ENCODE measurements around the gene PRDM10. TPM values are rescaled to one million over a fixed set of nuclear protein-coding genes. Genes with fewer than 3 reads are reported as not detected.
A peak's percentile ranks its signal among the peaks of the same experiment; 100 is the strongest.
"Not testable (repeated sequence)": the region's sequence is repeated elsewhere in the genome, so short reads cannot be mapped to it uniquely, and the experiment has no call there.

The PRDM10 gene
- total and polyA plus RNA-seq, 7 experiments from 2014 or later, result 2.5 to 16.3 (median 13.4) TPM

- Mint-ChIP-seq H3K36me3 (peaks cover 40 to 86% (median 54%) of the 10 kb centered on the region in 5 donors), H3K27me3 (no peaks in the 10 kb centered on the region), H3K4me3 (no peak overlapping the region), H3K27ac (peak overlapping the region in 4 of 9 donors; percentile 1 to 74 (median 20)), H3K4me1 (peaks cover 0 to 15% (median 4%) of the 10 kb centered on the region in 7 donors), H3K9me3 (no peaks in the 10 kb centered on the region)
- DNase-seq, result no peak
- no peaks in the 10 kb centered on the region for H3K9me3 ChIP-seq (ENCODE audit: control insufficient read depth in 2 of 3, low read length in 3 of 3)
- no peak overlapping the region for H3K27ac ChIP-seq (ENCODE audit: low read depth, low read length)
- POLR2A ChIA-PET, result interaction anchor here (1.0 to 2.3 kb wide), 2 partner anchors 26 to 66 kb away, joined by 3 to 9 read pairs; no protein-coding TSS in a partner anchor
- no peak for ATAC-seq
- no peaks in the 10 kb centered on the region for H3K27me3 ChIP-seq (ENCODE audit: control insufficient read depth in 2 of 2, insufficient read depth in 2 of 2, low read length in 2 of 2)
- H3K4me1 ChIP-seq (ENCODE audit: control insufficient read depth in 2 of 2, insufficient read depth in 2 of 2, low read length in 2 of 2), result no peaks in the 10 kb centered on the region
- no peak overlapping the region for H3K4me3 ChIP-seq (ENCODE audit: low read length)
- intact Hi-C loops (cut with micrococcal nuclease), result loop anchor here in 1 of 2 donors (2.0 kb wide), 1 partner anchor 14 kb away; the partner anchor contains the start of gene NFRKB
- peaks cover 26 to 98% (median 30%) of the 10 kb centered on the region in 3 experiments for H3K36me3 ChIP-seq (ENCODE audit: control insufficient read depth in 2 of 3, insufficient read depth in 3 of 3, low read length in 3 of 3)
- CTCF ChIA-PET, result interaction anchor here (0.6 kb wide), 1 partner anchor 535 kb away, joined by 3 read pairs; no protein-coding TSS in a partner anchor
Observed at GRCh38 chr11:129880311-129880710, 122.3 kb downstream of the PRDM10 start.

- Histone ChIP-seq H3K27me3 (ENCODE audit: control insufficient read depth in 2 of 2, insufficient read depth in 2 of 2, low read length in 2 of 2) (no peaks in the 10 kb centered on the region), H3K9me3 (ENCODE audit: control insufficient read depth in 2 of 3, low read length in 3 of 3) (no peaks in the 10 kb centered on the region), H3K4me3 (ENCODE audit: low read length) (no peak overlapping the region), H3K27ac (ENCODE audit: low read depth, low read length) (no peak overlapping the region), H3K4me1 (ENCODE audit: control insufficient read depth in 2 of 2, insufficient read depth in 2 of 2, low read length in 2 of 2) (peaks cover 0 to 3% of the 10 kb centered on the region in 2 donors), H3K36me3 (ENCODE audit: control insufficient read depth in 2 of 3, insufficient read depth in 3 of 3, low read length in 3 of 3) (peaks cover 19 to 90% (median 38%) of the 10 kb centered on the region in 3 experiments)
- DNase-seq (no peak), ATAC-seq (no peak)
- no peaks in the 10 kb centered on the region for H3K27me3 Mint-ChIP-seq
- peak overlapping the region in 6 of 9 donors; percentile 58 to 78 (median 72) for H3K27ac Mint-ChIP-seq
- no peaks in the 10 kb centered on the region for H3K9me3 Mint-ChIP-seq
- H3K36me3 Mint-ChIP-seq, result peaks cover 28 to 70% (median 49%) of the 10 kb centered on the region in 5 donors
- ChIA-PET CTCF (interaction anchor here (0.8 to 1.7 kb wide), 2 partner anchors 9 to 18 kb away, joined by 3 to 6 read pairs; no protein-coding TSS in a partner anchor), POLR2A (interaction anchor here (0.7 to 1.1 kb wide), 3 partner anchors 10 to 65 kb away, joined by 3 to 4 read pairs (median 3); no protein-coding TSS in a partner anchor)
- H3K4me1 Mint-ChIP-seq, result peaks cover 6 to 16% (median 12%) of the 10 kb centered on the region in 7 donors
- intact Hi-C loops (cut with micrococcal nuclease), result no loop called here
- no peak overlapping the region for H3K4me3 Mint-ChIP-seq
Observed at GRCh38 chr11:129871914-129872313, 130.7 kb downstream of the PRDM10 start.

DNA sequence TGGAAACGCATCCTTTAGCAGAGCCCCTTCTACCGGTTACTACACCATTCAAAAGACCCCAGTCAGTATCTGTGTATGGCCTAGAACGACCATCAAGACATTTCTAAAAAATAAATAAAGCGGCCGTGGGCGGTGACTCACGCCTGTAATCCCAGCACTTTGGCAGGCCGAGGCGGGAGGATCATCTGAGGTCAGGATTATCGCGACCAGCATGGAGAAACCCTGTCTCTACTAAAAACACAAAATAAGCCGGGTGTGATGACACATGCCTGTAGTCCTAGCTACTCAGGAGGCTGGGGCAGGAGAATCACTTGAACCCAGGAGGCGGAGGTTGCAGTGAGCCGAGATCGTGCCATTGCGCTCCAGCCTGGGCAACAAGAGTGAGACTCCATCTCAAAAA is 134.0 kb downstream of the PRDM10 start:
- CTCF ChIA-PET; ATAC-seq; H3K4me3 Mint-ChIP-seq; H3K4me3 ChIP-seq (ENCODE audit: low read length); DNase-seq; H3K4me1 ChIP-seq (ENCODE audit: control insufficient read depth in 2 of 2, insufficient read depth in 2 of 2, low read length in 2 of 2); H3K27ac ChIP-seq (ENCODE audit: low read depth, low read length); H3K9me3 Mint-ChIP-seq; H3K27me3 ChIP-seq (ENCODE audit: control insufficient read depth in 2 of 2, insufficient read depth in 2 of 2, low read length in 2 of 2); H3K9me3 ChIP-seq (ENCODE audit: control insufficient read depth in 2 of 3, low read length in 3 of 3); H3K27me3 Mint-ChIP-seq: not testable (repeated sequence)
- peak overlapping the region in 4 of 9 donors; percentile 51 to 81 (median 66) for H3K27ac Mint-ChIP-seq
- POLR2A ChIA-PET, result interaction anchor here (1.3 to 2.3 kb wide), 2 partner anchors 9 to 52 kb away, joined by 3 to 12 read pairs; no protein-coding TSS in a partner anchor
- intact Hi-C loops (cut with micrococcal nuclease), result loop anchor here (5.0 kb wide), 2 partner anchors 81 to 101 kb away; no protein-coding TSS in a partner anchor
- H3K4me1 Mint-ChIP-seq, result peaks cover 15 to 32% (median 26%) of the 10 kb centered on the region in 7 donors
- peaks cover 16 to 86% (median 35%) of the 10 kb centered on the region in 3 experiments for H3K36me3 ChIP-seq (ENCODE audit: control insufficient read depth in 2 of 3, insufficient read depth in 3 of 3, low read length in 3 of 3)
- peaks cover 38 to 81% (median 64%) of the 10 kb centered on the region in 5 donors for H3K36me3 Mint-ChIP-seq

- H3K4me1 Mint-ChIP-seq, result peaks cover 19 to 48% (median 33%) of the 10 kb centered on the region in 7 donors
- no peak for DNase-seq
- Histone ChIP-seq H3K36me3 (ENCODE audit: control insufficient read depth in 2 of 3, insufficient read depth in 3 of 3, low read length in 3 of 3) (peaks cover 0 to 76% (median 27%) of the 10 kb centered on the region in 3 experiments), H3K4me3 (ENCODE audit: low read length) (no peak overlapping the region), H3K27ac (ENCODE audit: low read depth, low read length) (no peak overlapping the region), H3K9me3 (ENCODE audit: control insufficient read depth in 2 of 3, low read length in 3 of 3) (no peaks in the 10 kb centered on the region), H3K27me3 (ENCODE audit: control insufficient read depth in 2 of 2, insufficient read depth in 2 of 2, low read length in 2 of 2) (no peaks in the 10 kb centered on the region), H3K4me1 (ENCODE audit: control insufficient read depth in 2 of 2, insufficient read depth in 2 of 2, low read length in 2 of 2) (peaks cover 0 to 13% of the 10 kb centered on the region in 2 donors)
- H3K27ac Mint-ChIP-seq, result peak overlapping the region; percentile 24 to 97 (median 75)
- H3K36me3 Mint-ChIP-seq, result peaks cover 29 to 80% (median 65%) of the 10 kb centered on the region in 5 donors
- intact Hi-C loops (cut with micrococcal nuclease), result loop anchor here (5.0 kb wide), 2 partner anchors 79 to 99 kb away; no protein-coding TSS in a partner anchor
- ChIA-PET CTCF (interaction anchor here (1.5 kb wide), 1 partner anchor 12 kb away, joined by 4 read pairs; no protein-coding TSS in a partner anchor), POLR2A (interaction anchor here (0.6 to 3.0 kb wide), 5 partner anchors 12 to 79 kb away, joined by 3 to 20 read pairs (median 5); partner anchors contain the start of gene NFRKB)
- H3K9me3 Mint-ChIP-seq, result no peaks in the 10 kb centered on the region
- no peak for ATAC-seq
- peak overlapping the region in 1 of 10 donors; percentile 21 for H3K4me3 Mint-ChIP-seq
- H3K27me3 Mint-ChIP-seq, result no peaks in the 10 kb centered on the region
Observed at GRCh38 chr11:129866311-129866710, 136.3 kb downstream of the PRDM10 start.

- Histone ChIP-seq H3K9me3 (ENCODE audit: control insufficient read depth in 2 of 3, low read length in 3 of 3) (no peaks in the 10 kb centered on the region), H3K4me3 (ENCODE audit: low read length) (no peak overlapping the region), H3K36me3 (ENCODE audit: control insufficient read depth in 2 of 3, insufficient read depth in 3 of 3, low read length in 3 of 3) (peaks cover 0 to 70% (median 21%) of the 10 kb centered on the region in 3 experiments), H3K27me3 (ENCODE audit: control insufficient read depth in 2 of 2, insufficient read depth in 2 of 2, low read length in 2 of 2) (no peaks in the 10 kb centered on the region), H3K27ac (ENCODE audit: low read depth, low read length) (peak overlapping the region; percentile 29), H3K4me1 (ENCODE audit: control insufficient read depth in 2 of 2, insufficient read depth in 2 of 2, low read length in 2 of 2) (peaks cover 0 to 18% of the 10 kb centered on the region in 2 donors)
- Mint-ChIP-seq H3K27me3 (no peaks in the 10 kb centered on the region), H3K4me3 (no peak overlapping the region), H3K9me3 (no peaks in the 10 kb centered on the region), H3K36me3 (peaks cover 22 to 74% (median 60%) of the 10 kb centered on the region in 5 donors), H3K27ac (peak overlapping the region; percentile 24 to 97 (median 75)), H3K4me1 (peaks cover 23 to 54% (median 39%) of the 10 kb centered on the region in 7 donors)
- ATAC-seq (no peak), DNase-seq (peak in 4 of 9 donors; percentile 19 to 28 (median 23))
- intact Hi-C loops (cut with micrococcal nuclease), result loop anchor here (5.0 kb wide), 2 partner anchors 78 to 98 kb away; no protein-coding TSS in a partner anchor
- POLR2A ChIA-PET, result interaction anchor here (1.2 to 3.0 kb wide), 4 partner anchors 11 to 51 kb away, joined by 3 to 20 read pairs (median 6); partner anchors contain the start of gene NFRKB
- CTCF ChIA-PET, result interaction anchor here (1.5 kb wide), 1 partner anchor 12 kb away, joined by 4 read pairs; no protein-coding TSS in a partner anchor
Observed at GRCh38 chr11:129865701-129866100, 136.9 kb downstream of the PRDM10 start.

DNA sequence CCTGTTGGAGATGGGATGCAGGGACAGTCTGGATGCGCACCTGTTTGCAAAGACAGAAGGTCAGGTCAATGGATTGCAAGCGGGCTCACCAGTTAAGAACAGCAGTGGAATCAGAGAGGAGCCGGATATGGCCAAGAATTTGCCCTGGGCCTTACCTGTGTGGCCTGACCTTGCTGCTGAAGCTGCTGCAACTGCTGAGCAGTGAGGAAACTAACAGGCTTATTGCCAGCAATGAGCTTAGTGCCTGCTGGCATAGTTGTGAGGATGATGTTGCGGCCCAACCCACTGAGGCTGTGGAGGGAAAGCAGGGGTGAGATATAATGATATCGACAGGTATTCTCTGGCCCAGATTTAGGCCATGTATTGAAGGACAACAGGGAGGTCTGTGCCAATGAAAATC is 137.8 kb downstream of the PRDM10 start:
- Histone ChIP-seq H3K4me1 (ENCODE audit: control insufficient read depth in 2 of 2, insufficient read depth in 2 of 2, low read length in 2 of 2) (peaks cover 0 to 26% of the 10 kb centered on the region in 2 donors), H3K36me3 (ENCODE audit: control insufficient read depth in 2 of 3, insufficient read depth in 3 of 3, low read length in 3 of 3) (peaks cover 0 to 62% (median 19%) of the 10 kb centered on the region in 3 experiments), H3K27me3 (ENCODE audit: control insufficient read depth in 2 of 2, insufficient read depth in 2 of 2, low read length in 2 of 2) (no peaks in the 10 kb centered on the region), H3K4me3 (ENCODE audit: low read length) (no peak overlapping the region), H3K27ac (ENCODE audit: low read depth, low read length) (no peak overlapping the region), H3K9me3 (ENCODE audit: control insufficient read depth in 2 of 3, low read length in 3 of 3) (no peaks in the 10 kb centered on the region)
- Mint-ChIP-seq H3K27me3 (no peaks in the 10 kb centered on the region), H3K4me1 (peaks cover 23 to 62% (median 45%) of the 10 kb centered on the region in 7 donors), H3K36me3 (peaks cover 21 to 74% (median 59%) of the 10 kb centered on the region in 5 donors), H3K27ac (peak overlapping the region in 7 of 9 donors; percentile 44 to 97 (median 77)), H3K9me3 (no peaks in the 10 kb centered on the region), H3K4me3 (no peak overlapping the region)
- intact Hi-C loops (cut with micrococcal nuclease), result loop anchor here (5.0 kb wide), 2 partner anchors 78 to 98 kb away; no protein-coding TSS in a partner anchor
- ATAC-seq (no peak), DNase-seq (no peak)
- POLR2A ChIA-PET, result interaction anchor here (0.7 to 3.0 kb wide), 7 partner anchors 10 to 543 kb away, joined by 3 to 20 read pairs (median 3); partner anchors contain the start of gene NFRKB
- CTCF ChIA-PET, result interaction anchor here (1.2 kb wide), 1 partner anchor 80 kb away, joined by 4 read pairs; no protein-coding TSS in a partner anchor

Measured in naive thymus-derived CD4-positive, alpha-beta T cell (primary cell).